ENCODE data around the gene ALPL. TPM values are rescaled to one million over a fixed set of nuclear protein-coding genes. Genes with fewer than 3 reads are reported as not detected.

The ALPL gene
- total RNA-seq, 1 donor from 2014 or later = 15.1 TPM

GRCh38 chr1:21596174-21596573 is 87.0 kb downstream of the ALPL start:
- DNase-seq (ENCODE audit: low read depth) = no peak

- DNase-seq (ENCODE audit: low read depth) = no peak
Observed at GRCh38 chr1:21596628-21597027, 87.4 kb downstream of the ALPL start.

GRCh38 chr1:21597753-21598152 is 88.5 kb downstream of the ALPL start:
- DNase-seq (ENCODE audit: low read depth) = no peak

DNA sequence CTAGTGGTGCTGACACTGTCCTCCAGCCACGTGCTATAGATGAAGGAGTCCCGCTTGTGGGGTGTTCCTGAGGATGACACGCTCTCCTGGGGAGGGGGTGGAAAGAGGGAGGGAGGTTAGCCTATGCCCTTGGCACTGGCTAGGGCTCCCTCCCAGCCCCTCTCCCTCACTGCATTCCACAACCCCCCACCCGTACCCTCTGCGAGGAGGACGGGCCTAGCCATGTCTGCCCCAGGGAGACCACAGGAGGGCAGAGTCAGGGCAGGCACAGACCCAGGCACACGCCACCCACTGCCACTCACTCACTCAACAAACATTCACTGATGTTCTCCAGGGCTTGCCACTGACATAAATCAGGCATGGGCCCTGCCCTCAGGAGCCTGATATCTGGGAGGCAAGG is 89.2 kb downstream of the ALPL start:
- no peak for DNase-seq (ENCODE audit: low read depth)

GRCh38 chr1:21598904-21599303 is 89.7 kb downstream of the ALPL start:
- no peak for DNase-seq (ENCODE audit: low read depth)

DNA sequence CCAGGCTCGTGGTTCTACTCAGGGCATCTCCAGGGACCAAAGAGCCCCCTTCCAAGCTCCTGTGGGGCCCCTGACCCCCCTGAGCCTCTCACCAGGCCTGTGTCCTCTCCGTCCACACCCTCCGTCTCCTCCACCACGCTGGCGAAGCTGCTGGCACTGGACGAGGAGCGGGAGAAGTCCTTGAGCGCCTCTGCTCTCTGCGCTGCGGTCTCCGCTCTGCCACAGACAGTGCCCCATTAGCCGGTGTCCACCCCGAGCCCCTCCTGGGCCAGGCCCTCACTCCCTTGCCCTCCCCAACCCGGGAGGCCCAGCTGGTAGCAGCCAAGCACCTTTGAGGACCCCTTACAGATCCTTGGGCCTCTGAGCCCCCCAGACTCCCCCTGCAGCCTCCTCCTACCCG is 90.2 kb downstream of the ALPL start:
- DNase-seq (ENCODE audit: low read depth) = no peak

- no peak for DNase-seq (ENCODE audit: low read depth)
Observed at GRCh38 chr1:21601278-21602048, 92.2 kb downstream of the ALPL start.

GRCh38 chr1:21603177-21604138 is 94.2 kb downstream of the ALPL start:
- DNase-seq (ENCODE audit: low read depth) = no peak

DNA sequence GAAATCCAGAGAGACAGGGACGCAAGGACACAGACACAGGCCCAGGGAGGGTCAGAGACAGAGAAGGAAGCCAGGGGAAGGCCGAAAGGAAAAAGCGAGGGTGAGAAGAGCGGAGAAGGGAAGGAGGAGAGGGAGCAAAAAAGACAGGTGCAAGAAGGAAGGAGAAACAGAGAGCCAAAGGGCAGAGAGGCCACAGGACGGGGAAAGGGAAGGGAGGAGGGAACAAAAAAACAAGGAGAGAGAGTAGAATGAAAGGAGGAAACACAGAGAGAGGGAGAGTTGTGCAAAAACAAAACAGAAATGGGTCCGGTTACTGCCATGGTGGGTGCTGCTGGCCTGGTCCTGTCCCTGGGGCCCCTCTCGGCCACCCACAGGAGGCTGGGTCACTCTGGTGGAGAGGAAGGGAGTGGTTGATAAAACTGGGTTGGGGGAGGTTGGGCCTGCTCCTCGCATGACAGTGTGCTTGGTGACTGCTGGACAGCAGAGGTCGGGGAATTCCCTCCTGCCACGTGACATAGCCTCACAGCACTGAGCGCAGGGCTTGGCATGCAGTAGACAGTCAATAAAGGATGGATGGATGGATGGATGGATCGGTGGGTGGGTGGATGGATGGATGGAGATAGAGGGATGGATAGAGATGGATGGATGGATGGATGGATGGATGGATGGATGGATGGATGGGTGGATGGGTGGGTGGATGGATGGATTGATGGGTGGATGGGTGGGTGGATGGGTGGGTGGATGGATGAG is 95.2 kb downstream of the ALPL start:
- no peak for DNase-seq (ENCODE audit: low read depth)

- DNase-seq (ENCODE audit: low read depth) = no peak
Observed at GRCh38 chr1:21605012-21605715, 95.9 kb downstream of the ALPL start.

GRCh38 chr1:21605964-21606705 is 96.9 kb downstream of the ALPL start:
- no peak for DNase-seq (ENCODE audit: low read depth)

DNA sequence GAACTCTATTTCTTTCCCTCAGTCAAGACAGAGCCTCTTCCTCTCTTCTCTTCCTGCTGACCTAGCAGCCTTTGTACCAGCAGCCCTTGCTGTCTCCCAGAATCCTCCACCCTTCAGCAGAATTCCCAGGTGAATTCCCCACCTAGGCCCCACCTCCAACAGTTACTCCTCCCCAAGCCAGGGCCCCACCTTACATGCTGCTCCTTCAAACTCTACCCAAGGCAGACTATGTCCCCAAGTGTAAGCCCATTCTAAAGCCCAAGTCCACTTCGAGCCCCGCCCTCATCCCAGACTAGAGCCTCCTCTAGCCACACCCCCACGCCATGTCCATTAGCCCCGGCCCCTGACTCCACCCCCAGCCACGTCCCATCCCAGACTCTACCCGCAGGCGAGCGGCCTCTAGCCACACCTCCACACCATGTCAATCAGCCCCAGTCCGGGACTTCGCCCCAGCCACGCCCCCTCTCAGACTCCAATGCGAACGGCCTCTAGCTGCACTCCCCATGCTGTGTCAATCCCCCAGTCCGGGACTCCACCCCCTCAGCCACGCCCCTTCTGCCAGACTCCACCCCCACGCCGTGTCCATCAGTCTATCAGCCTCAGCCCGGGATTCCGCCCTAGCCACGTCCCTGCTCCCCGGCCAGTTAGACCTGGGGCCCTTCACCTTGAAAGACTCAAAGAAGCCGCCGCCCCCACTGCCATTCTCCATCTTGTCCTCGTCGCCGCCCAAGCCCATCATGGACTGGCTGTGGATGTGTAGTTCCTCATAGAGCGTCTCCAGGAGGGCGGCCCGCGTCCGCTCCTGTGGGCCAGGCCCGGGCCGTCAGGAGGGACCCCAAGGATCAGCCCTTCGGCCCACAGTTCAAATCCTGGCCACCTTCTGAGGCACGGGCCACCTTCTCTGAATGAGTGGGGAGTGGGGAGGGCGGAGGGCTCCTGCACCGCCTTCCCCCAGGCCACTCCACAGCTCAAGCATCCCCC is 98.6 kb downstream of the ALPL start:
- no peak for DNase-seq (ENCODE audit: low read depth)

- no peak for DNase-seq (ENCODE audit: low read depth)
Observed at GRCh38 chr1:21608798-21609197, 99.6 kb downstream of the ALPL start.

DNA sequence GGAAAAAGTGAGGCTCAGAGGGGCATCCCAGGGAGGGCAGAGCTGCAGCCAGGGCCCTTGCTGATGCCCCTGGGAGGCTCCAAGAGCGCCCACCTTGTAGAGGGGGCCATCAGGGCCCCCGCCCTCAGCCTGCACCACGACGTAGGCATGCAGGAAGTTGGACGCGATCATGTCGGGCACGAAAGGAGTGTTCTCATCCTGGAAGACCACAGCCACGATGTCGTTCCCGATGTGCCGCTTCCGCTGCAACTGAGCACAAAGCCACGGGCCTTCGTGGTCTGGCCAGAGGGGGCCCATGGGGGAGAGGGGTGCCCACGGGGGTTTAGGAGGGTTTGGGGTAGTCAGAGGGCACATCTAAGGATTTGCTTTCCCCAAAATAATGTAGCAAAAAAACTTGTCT is 100.8 kb downstream of the ALPL start:
- DNase-seq (ENCODE audit: low read depth) = no peak

- no peak for DNase-seq (ENCODE audit: low read depth)
Observed at GRCh38 chr1:21610989-21611785, 102.0 kb downstream of the ALPL start.

DNA sequence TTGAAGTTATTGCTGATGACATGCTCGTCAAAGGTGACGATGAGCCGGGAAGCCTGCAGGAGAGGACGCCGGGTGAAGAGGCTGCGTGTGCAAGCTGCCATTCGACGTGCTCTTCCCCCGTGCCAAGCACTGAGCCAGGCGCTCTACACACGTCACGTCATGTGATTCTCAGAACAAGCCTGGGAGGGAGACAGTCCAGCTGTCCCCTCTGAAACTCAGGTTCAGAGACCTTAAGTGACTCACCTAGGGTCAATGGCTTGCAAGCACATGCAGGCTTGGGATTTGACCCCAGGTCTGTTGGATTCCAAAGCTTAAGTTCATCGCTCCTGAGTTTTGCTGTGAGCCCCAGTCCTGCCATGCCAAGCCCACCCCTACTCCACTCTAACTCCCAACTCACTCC is 102.8 kb downstream of the ALPL start:
- DNase-seq (ENCODE audit: low read depth) = no peak

- no peak for DNase-seq (ENCODE audit: low read depth)
Observed at GRCh38 chr1:21613072-21613867, 104.0 kb downstream of the ALPL start.

Measured in myocyte (in vitro differentiated cells).